HG02938 (cell line): Measurements from ENCODE around the gene ATP2B3.

Experiments
- ATAC-seq: cut with Tn5 transposase; IDR thresholded peaks from one replicate; pipeline ENCODE4 v1.9.1; 2021; ENCODE audit warnings: mild to moderate bottlenecking, moderate library complexity; ENCODE audit not compliant: unreplicated experiment

The ATP2B3 gene

GRCh38 chrX:153564047-153564606 lies 46.7 kb downstream of the ATP2B3 start:
- ATAC-seq: no peak

GRCh38 chrX:153565996-153566580 lies 48.6 kb downstream of the ATP2B3 start:
- no peak for ATAC-seq

- ATAC-seq: no peak
Measured at GRCh38 chrX:153568451-153569011, 51.1 kb downstream of the ATP2B3 start.

- ATAC-seq: no peak
Measured at GRCh38 chrX:153569475-153569874, 52.0 kb downstream of the ATP2B3 start.

GRCh38 chrX:153571534-153571908 lies 54.1 kb downstream of the ATP2B3 start:
- no peak for ATAC-seq

- no peak for ATAC-seq
Measured at GRCh38 chrX:153572601-153573000, 55.2 kb downstream of the ATP2B3 start.

GRCh38 chrX:153573984-153574383 lies 56.5 kb downstream of the ATP2B3 start:
- no peak for ATAC-seq

GRCh38 chrX:153576239-153576870 lies 58.9 kb downstream of the ATP2B3 start:
- no peak for ATAC-seq

GRCh38 chrX:153576961-153577360 lies 59.5 kb downstream of the ATP2B3 start:
- ATAC-seq: no peak

GRCh38 chrX:153578200-153578835 lies 60.9 kb downstream of the ATP2B3 start:
- no peak for ATAC-seq

GRCh38 chrX:153578889-153579288 lies 61.4 kb downstream of the ATP2B3 start:
- ATAC-seq: no peak

GRCh38 chrX:153580700-153581386 lies 63.4 kb downstream of the ATP2B3 start:
- ATAC-seq: no peak

- peak; percentile 99 for ATAC-seq
Measured at GRCh38 chrX:153582896-153583295, 65.5 kb downstream of the ATP2B3 start.

GRCh38 chrX:153583433-153583832 lies 66.0 kb downstream of the ATP2B3 start:
- no peak for ATAC-seq

GRCh38 chrX:153585827-153586226 lies 68.4 kb downstream of the ATP2B3 start:
- no peak for ATAC-seq

- ATAC-seq: no peak
Measured at GRCh38 chrX:153587342-153587741, 69.9 kb downstream of the ATP2B3 start.

- no peak for ATAC-seq
Measured at GRCh38 chrX:153588021-153588781, 70.8 kb downstream of the ATP2B3 start.

- ATAC-seq: no peak
Measured at GRCh38 chrX:153588782-153589446, 71.5 kb downstream of the ATP2B3 start.

GRCh38 chrX:153590961-153591956 lies 73.8 kb downstream of the ATP2B3 start:
- no peak for ATAC-seq
